GM06990 (cell line): Measurements from ENCODE around the gene PLCB4.
"Not testable (repeated sequence)": the region's sequence is repeated elsewhere in the genome, so short reads cannot be mapped to it uniquely, and the experiment has no call there.

Source experiments
- DNase-seq: peaks from one replicate; pipeline ENCODE4 v3.0.0-alpha.2; 2011; ENCODE audit not compliant: insufficient read length; ENCODE audit errors: extremely low read depth
- H3K27me3 ChIP-seq: replicated peaks from 2 replicates; pipeline ENCODE4 v1.6.0; 2011; ENCODE audit warnings: low read length; ENCODE audit not compliant: control insufficient read depth, insufficient read depth
- H3K36me3 ChIP-seq: 2 replicates; pipeline ENCODE4 v1.5.1; 2011; ENCODE audit warnings: low read length; ENCODE audit not compliant: control insufficient read depth, insufficient read depth
- H3K4me3 ChIP-seq: replicated peaks from 2 replicates; pipeline ENCODE4 v1.5.1; 2011; ENCODE audit warnings: low read depth, mild to moderate bottlenecking, control low read depth, low read length
- CTCF ChIP-seq: IDR thresholded peaks from 2 replicates; pipeline ENCODE4 v1.5.1; 2011; ENCODE audit warnings: low read length, control low read depth, mild to moderate bottlenecking, inconsistent platforms; ENCODE audit not compliant: insufficient read depth, poor library complexity, severe bottlenecking

Gene PLCB4

GRCh38 chr20:9032758-9033157 lies 36.1 kb upstream of the PLCB4 start:
- no peak for TF ChIP-seq CTCF
- DNase-seq: no peak
- Histone ChIP-seq H3K36me3 (no peaks in the 10 kb centered on the region), H3K27me3 (no peaks in the 10 kb centered on the region), H3K4me3 (no peak overlapping the region)

DNA sequence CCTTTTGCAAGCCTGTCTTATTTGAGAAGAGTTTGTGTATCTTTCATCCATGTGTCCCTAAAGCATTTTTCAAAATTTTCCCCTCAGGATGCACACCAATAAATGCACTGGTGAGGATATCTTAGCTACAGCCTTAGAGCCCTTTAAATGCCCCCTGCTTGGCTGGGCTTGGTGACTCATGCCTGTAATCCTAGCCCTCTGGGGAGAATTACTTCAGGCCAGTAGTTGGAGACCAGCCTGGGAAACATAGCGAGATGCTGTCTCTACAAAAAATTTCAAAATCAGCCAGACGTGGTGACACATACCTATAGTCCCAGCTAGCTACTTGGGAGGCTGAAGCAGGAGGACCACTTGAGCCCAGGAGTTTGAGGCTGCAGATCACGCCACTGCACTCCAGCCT lies 33.8 kb upstream of the PLCB4 start:
- no peak for TF ChIP-seq CTCF
- Histone ChIP-seq H3K27me3 (no peaks in the 10 kb centered on the region), H3K4me3 (no peak overlapping the region), H3K36me3 (no peaks in the 10 kb centered on the region)
- no peak for DNase-seq

DNA sequence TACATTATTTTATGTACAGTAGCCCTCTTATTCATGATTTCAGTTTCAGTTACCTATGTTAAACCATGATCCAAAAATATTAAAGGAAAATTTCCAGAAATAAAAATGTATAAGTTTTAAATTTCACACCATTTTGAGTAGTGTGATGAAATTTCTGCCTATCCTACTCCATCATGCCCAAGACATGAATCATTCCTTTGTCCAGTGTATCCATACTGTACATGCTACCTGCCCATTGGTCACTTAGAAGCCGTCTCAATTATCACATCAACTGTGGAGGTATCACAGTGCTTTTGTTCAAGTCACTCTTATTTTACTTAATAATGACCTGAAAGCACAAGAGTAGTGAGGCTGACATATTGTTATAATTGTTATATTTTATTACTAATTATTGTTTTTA lies 32.3 kb upstream of the PLCB4 start:
- H3K36me3 ChIP-seq: no peaks in the 10 kb centered on the region
- H3K27me3 ChIP-seq: no peaks in the 10 kb centered on the region
- no peak for TF ChIP-seq CTCF
- H3K4me3 ChIP-seq: no peak overlapping the region
- no peak for DNase-seq

DNA sequence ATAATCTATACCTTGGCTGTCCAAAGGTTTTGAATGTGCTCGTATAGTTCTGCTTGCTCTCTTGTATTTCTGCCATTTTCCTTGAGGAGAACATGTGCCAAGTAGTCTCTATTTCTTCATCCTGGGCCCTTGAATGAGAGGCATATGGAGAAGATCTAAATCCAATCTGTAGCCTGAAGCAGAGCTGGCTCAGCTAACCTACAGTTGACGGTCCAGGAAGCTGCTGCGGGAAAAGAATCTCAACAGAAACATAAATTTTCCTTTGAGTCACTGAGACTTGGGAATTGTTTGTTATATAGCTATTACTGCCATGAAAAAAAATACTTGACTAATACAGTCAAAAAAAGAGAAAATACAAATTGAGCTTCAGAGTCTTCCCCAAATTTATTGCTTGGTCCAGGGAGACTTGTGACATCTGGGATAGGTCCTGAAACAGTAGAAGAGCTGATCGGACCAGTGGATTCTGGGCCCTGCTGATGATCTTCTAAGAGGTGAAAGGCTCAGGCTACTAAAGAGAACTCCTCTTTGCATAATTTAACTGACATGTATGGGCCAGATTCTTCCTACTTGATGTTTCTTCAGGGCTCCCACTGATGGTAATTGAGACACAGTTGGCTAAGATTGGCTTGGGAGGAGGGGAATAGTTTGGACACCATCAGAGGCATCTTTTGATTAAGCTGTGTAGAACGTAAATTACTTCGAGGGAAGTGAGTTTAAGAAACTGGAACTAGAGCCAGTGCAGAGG lies 29.9 kb upstream of the PLCB4 start:
- Histone ChIP-seq H3K27me3 (no peaks in the 10 kb centered on the region), H3K4me3 (no peak overlapping the region), H3K36me3 (no peaks in the 10 kb centered on the region)
- no peak for TF ChIP-seq CTCF
- no peak for DNase-seq

DNA sequence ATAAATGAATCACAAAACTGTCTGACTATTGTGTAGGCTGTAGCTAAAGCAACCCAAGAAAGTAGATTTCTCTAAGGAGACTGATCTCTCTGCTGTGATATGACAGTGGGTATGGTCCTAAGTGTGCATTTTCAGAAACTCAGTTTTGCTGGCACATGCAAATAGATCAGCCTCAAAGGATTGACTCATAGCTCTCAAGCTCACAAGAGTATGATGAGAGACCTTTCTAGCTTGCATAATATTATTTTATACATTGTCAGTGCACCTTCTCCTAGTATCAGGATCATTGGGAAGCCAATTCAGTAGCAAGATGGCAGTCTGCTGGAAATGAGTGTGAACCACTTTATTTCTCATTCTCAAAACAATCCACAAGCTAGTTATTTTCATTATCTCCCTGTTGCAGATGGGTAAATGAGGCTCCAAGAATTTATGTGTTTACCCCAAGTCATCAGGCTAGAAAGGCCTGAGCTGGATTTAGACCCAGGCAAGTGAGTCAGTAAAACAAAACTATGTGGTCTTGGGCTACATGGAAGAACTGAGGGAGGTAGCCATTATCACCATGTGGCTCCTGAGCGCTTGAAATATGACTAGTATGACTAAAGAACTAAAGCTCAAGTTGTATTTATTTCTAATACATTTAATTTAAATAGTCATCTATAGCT lies 27.9 kb upstream of the PLCB4 start:
- no peak for TF ChIP-seq CTCF
- Histone ChIP-seq H3K4me3 (no peak overlapping the region), H3K36me3 (no peaks in the 10 kb centered on the region), H3K27me3 (no peaks in the 10 kb centered on the region)
- no peak for DNase-seq

DNA sequence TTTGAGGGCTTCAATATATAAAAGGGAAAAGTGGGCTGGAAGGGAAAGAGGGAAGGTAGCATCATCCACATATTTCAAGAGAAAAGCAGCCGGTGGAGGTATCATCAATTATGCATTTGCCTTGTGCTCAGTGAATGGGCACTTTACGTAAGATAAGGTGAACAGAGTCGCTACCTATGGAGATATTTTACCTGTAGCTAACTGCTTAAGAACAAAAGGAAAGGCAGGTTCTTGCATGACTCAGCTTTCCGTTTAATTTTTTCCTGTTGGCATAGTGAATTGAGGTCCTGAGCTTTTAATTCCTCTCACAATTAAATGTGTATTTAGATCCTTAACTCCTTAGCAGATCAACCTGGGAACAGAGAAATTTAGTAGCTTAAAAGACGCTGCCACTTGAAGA lies 25.5 kb upstream of the PLCB4 start:
- no peak for DNase-seq
- no peak overlapping the region for H3K4me3 ChIP-seq
- no peak for TF ChIP-seq CTCF
- no peaks in the 10 kb centered on the region for H3K27me3 ChIP-seq
- no peaks in the 10 kb centered on the region for H3K36me3 ChIP-seq

DNA sequence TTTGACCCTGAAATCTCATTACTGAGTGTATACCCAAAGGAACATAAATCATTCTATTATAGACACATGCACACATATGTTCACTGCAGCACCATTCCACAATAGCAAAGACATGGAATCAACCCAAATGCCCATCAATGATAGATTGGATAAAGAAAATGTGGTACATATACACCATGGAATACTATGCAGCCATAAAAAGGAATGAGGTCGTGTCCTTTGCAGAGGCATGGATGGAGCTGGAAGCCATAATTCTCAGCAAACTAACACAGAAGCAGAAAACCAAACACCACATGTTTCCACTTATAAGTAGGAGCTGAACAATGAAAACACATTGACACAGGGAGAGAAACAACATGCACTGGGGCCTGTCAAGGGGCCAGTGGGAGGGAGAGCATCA lies 21.0 kb upstream of the PLCB4 start:
- H3K4me3 ChIP-seq, H3K36me3 ChIP-seq, DNase-seq, H3K27me3 ChIP-seq: not testable (repeated sequence)
